ENCODE results near the gene ZNF154. TPM values are rescaled to one million over a fixed set of nuclear protein-coding genes. Genes with fewer than 3 reads are reported as not detected.

ZNF154 gene
- polyA plus RNA-seq (2013, experiment 1 of 2): 6.4 TPM
- polyA plus RNA-seq (2013, experiment 2 of 2): 6.1 TPM

DNA sequence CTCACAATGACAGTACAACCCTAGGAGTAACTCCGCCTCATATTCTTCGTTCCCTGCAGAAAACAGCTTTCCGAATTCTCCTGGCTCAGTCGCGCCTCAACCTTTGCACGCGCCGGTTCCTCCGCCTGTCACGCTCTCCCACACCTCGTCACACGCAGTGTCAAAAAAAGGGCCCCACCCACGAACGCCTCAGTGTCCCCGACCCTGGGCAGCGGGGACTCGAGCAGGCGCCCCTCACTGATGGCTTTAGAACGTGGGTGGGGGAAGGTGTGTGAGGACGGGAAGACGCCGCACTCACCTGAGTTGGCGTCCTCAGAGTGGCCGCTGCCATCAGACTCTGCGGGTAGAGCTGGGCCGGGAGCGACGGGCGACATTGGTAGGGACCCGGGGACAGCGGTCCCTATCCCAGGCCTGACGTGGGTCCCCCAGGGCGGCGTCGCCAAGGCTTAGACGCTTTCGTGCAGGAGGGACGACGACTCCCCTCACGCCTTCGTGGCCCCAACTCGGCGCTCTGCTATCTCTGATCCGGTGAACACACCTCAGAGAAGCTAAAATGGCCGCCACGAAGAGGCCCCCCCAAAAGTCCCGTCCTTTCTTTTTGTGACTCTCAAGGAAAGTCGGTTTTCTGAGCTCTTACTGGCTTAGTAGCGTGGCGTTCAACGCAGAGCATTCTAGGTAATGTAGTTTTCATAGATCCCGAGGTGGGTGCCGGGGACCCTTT, at the start of gene ZNF154:
Gene ZNF154, minus strand, starts transcription at position 564 of the 721 bp plus-strand sequence. Its CDS starts 233 bp downstream, at position 331.
- peak within 1 kb of the TSS; percentile 77 for H4K91ac ChIP-seq (ENCODE audit: low read length)
- 2% methylated on average over 48 of the region's 53 CpGs for WGBS

GRCh38 chr19:57757941-57758340, 48.9 kb upstream of the ZNF154 start:
- H3K4ac ChIP-seq (ENCODE audit: low read depth in 1 of 2, low read length in 2 of 2): no peak overlapping the region
- H3K9ac ChIP-seq (ENCODE audit: low read length): no peak overlapping the region
- H2BK12ac ChIP-seq (ENCODE audit: low read length in 2 of 2): no peak overlapping the region
- H3K4me2 ChIP-seq (ENCODE audit: low read length, poor library complexity, severe bottlenecking): no peak overlapping the region
- H3K79me1 ChIP-seq (replicated peaks; ENCODE audit: low read length, poor library complexity, severe bottlenecking): peaks cover 38% of the 10 kb centered on the region
- no CpG with 5 or more reads among the region's 2 CpGs for WGBS
- no peak overlapping the region for H4K8ac ChIP-seq (ENCODE audit: low read length)
- no peak overlapping the region for H2AFZ ChIP-seq (ENCODE audit: low read depth, low read length)
- H4K91ac ChIP-seq (ENCODE audit: low read length): no peak overlapping the region
- H3K36me3 ChIP-seq (ENCODE audit: control insufficient read depth in 1 of 2, insufficient read depth in 2 of 2, low read depth in 1 of 2, low read length in 2 of 2): peaks cover 37 to 92% of the 10 kb centered on the region in 2 experiments
- H3K4me1 ChIP-seq (ENCODE audit: control insufficient read depth, insufficient read depth, low read depth, low read length): no peaks in the 10 kb centered on the region
- H3K23ac ChIP-seq (ENCODE audit: low read length in 2 of 2): no peak overlapping the region
- peaks cover 41% of the 10 kb centered on the region for H3K9me3 ChIP-seq (ENCODE audit: control insufficient read depth, low read length)
- no peak overlapping the region for H2BK5ac ChIP-seq (ENCODE audit: low read depth, low read length, poor library complexity, severe bottlenecking)
- no peak overlapping the region for H3K18ac ChIP-seq (ENCODE audit: low read depth in 1 of 2, low read length in 2 of 2)
- H3K4me3 ChIP-seq (ENCODE audit: insufficient read depth in 1 of 2, low read depth in 1 of 2, low read length in 2 of 2): no peak overlapping the region
- no peak overlapping the region for H2AK5ac ChIP-seq (ENCODE audit: low read length, severe bottlenecking)
- H3K14ac ChIP-seq (ENCODE audit: low read length in 2 of 2): no peak overlapping the region
- no peak overlapping the region for H3K27ac ChIP-seq (ENCODE audit: low read length, poor library complexity, severe bottlenecking)
- no peak overlapping the region for H2BK120ac ChIP-seq (ENCODE audit: low read depth, low read length)
- DNase-seq: no peak
- no peak overlapping the region for H2BK15ac ChIP-seq (ENCODE audit: low read depth, poor library complexity, severe bottlenecking)
- no peaks in the 10 kb centered on the region for H3K27me3 ChIP-seq (ENCODE audit: control insufficient read depth in 1 of 2, insufficient read depth in 1 of 2, low read length in 2 of 2)

More for the DNA sequence above, at the start of gene ZNF154:
- Histone ChIP-seq H3K27me3 (ENCODE audit: control insufficient read depth in 1 of 2, insufficient read depth in 1 of 2, low read length in 2 of 2) (no peaks in the 10 kb centered on the region), H3K23ac (ENCODE audit: low read length in 2 of 2) (peak within 1 kb of the TSS in 1 of 2 experiments; percentile 97), H2BK12ac (ENCODE audit: low read length in 2 of 2) (peak within 1 kb of the TSS in 1 of 2 experiments; percentile 2), H2BK5ac (ENCODE audit: low read depth, low read length, poor library complexity, severe bottlenecking) (no peak within 1 kb of the TSS), H3K9me3 (ENCODE audit: control insufficient read depth, low read length) (peaks cover 22% of the 10 kb centered on the region), H3K4ac (ENCODE audit: low read depth in 1 of 2, low read length in 2 of 2) (peak within 1 kb of the TSS; percentile 82 to 99), H2AK5ac (ENCODE audit: low read length, severe bottlenecking) (no peak within 1 kb of the TSS), H3K4me1 (ENCODE audit: control insufficient read depth, insufficient read depth, low read depth, low read length) (peaks cover 5% of the 10 kb centered on the region), H3K18ac (ENCODE audit: low read depth in 1 of 2, low read length in 2 of 2) (peak within 1 kb of the TSS; percentile 23 to 100), H2BK120ac (ENCODE audit: low read depth, low read length) (no peak within 1 kb of the TSS), H3K9ac (ENCODE audit: low read length) (peak within 1 kb of the TSS; percentile 92), H2BK15ac (ENCODE audit: low read depth, poor library complexity, severe bottlenecking) (no peak within 1 kb of the TSS), H3K4me3 (ENCODE audit: insufficient read depth in 1 of 2, low read depth in 1 of 2, low read length in 2 of 2) (peak within 1 kb of the TSS; percentile 69 to 83), H3K14ac (ENCODE audit: low read length in 2 of 2) (peak within 1 kb of the TSS in 1 of 2 experiments; percentile 57), H3K36me3 (ENCODE audit: control insufficient read depth in 1 of 2, insufficient read depth in 2 of 2, low read depth in 1 of 2, low read length in 2 of 2) (peaks cover 11 to 27% of the 10 kb centered on the region in 2 experiments), H3K79me1 (replicated peaks; ENCODE audit: low read length, poor library complexity, severe bottlenecking) (peaks cover 28% of the 10 kb centered on the region), H2AFZ (ENCODE audit: low read depth, low read length) (peak within 1 kb of the TSS; percentile 83), H3K4me2 (ENCODE audit: low read length, poor library complexity, severe bottlenecking) (peak within 1 kb of the TSS; percentile 65), H3K27ac (ENCODE audit: low read length, poor library complexity, severe bottlenecking) (peak within 1 kb of the TSS; percentile 70), H4K8ac (ENCODE audit: low read length) (peak within 1 kb of the TSS; percentile 74)
- DNase-seq: peak; percentile 86

DNA sequence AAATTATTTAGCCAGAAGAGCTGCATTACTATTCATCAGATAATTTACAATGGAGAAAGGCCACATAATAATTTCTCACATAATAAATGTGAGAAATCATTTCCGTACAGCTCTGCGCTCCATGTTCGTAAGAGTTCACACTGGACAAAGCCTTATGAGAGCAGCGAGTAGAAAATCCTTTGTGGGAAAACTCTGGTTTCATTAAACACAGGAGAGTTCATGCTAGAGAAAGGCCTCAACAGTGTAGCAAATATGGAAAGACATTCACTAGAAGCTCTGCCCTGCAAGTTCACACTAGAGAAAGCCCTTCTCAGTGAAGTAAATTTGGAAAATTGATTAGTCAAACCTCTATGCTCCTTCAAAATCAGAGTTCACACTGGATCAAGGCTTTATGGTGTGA, 46.0 kb upstream of the ZNF154 start:
- peaks cover 46% of the 10 kb centered on the region for H3K79me1 ChIP-seq (replicated peaks; ENCODE audit: low read length, poor library complexity, severe bottlenecking)
- H3K4me2 ChIP-seq (ENCODE audit: low read length, poor library complexity, severe bottlenecking): no peak overlapping the region
- 97% methylated on average over 4 of the region's 4 CpGs for WGBS
- peaks cover 59 to 98% of the 10 kb centered on the region in 2 experiments for H3K36me3 ChIP-seq (ENCODE audit: control insufficient read depth in 1 of 2, insufficient read depth in 2 of 2, low read depth in 1 of 2, low read length in 2 of 2)
- H3K14ac ChIP-seq (ENCODE audit: low read length in 2 of 2): no peak overlapping the region
- no peak overlapping the region for H4K91ac ChIP-seq (ENCODE audit: low read length)
- H4K8ac ChIP-seq (ENCODE audit: low read length): no peak overlapping the region
- no peak overlapping the region for H3K4ac ChIP-seq (ENCODE audit: low read depth in 1 of 2, low read length in 2 of 2)
- peak overlapping the region in 1 of 2 experiments; percentile 47 for H3K4me3 ChIP-seq (ENCODE audit: insufficient read depth in 1 of 2, low read depth in 1 of 2, low read length in 2 of 2)
- peaks cover 2% of the 10 kb centered on the region for H3K4me1 ChIP-seq (ENCODE audit: control insufficient read depth, insufficient read depth, low read depth, low read length)
- no peak overlapping the region for H2BK5ac ChIP-seq (ENCODE audit: low read depth, low read length, poor library complexity, severe bottlenecking)
- peaks cover 66% of the 10 kb centered on the region for H3K9me3 ChIP-seq (ENCODE audit: control insufficient read depth, low read length)
- no peaks in the 10 kb centered on the region for H3K27me3 ChIP-seq (ENCODE audit: control insufficient read depth in 1 of 2, insufficient read depth in 1 of 2, low read length in 2 of 2)
- H3K23ac ChIP-seq (ENCODE audit: low read length in 2 of 2): no peak overlapping the region
- no peak overlapping the region for H2AFZ ChIP-seq (ENCODE audit: low read depth, low read length)
- H3K18ac ChIP-seq (ENCODE audit: low read depth in 1 of 2, low read length in 2 of 2): no peak overlapping the region
- no peak overlapping the region for H2AK5ac ChIP-seq (ENCODE audit: low read length, severe bottlenecking)
- H3K27ac ChIP-seq (ENCODE audit: low read length, poor library complexity, severe bottlenecking): no peak overlapping the region
- H2BK120ac ChIP-seq (ENCODE audit: low read depth, low read length): no peak overlapping the region
- DNase-seq: no peak
- no peak overlapping the region for H2BK15ac ChIP-seq (ENCODE audit: low read depth, poor library complexity, severe bottlenecking)
- no peak overlapping the region for H3K9ac ChIP-seq (ENCODE audit: low read length)
- H2BK12ac ChIP-seq (ENCODE audit: low read length in 2 of 2): no peak overlapping the region

- DNase-seq: no peak
- Histone ChIP-seq H2BK5ac (ENCODE audit: low read depth, low read length, poor library complexity, severe bottlenecking) (no peak overlapping the region), H3K4ac (ENCODE audit: low read depth in 1 of 2, low read length in 2 of 2) (no peak overlapping the region), H3K27ac (ENCODE audit: low read length, poor library complexity, severe bottlenecking) (no peak overlapping the region), H2AFZ (ENCODE audit: low read depth, low read length) (no peak overlapping the region), H3K14ac (ENCODE audit: low read length in 2 of 2) (no peak overlapping the region), H4K8ac (ENCODE audit: low read length) (no peak overlapping the region), H3K36me3 (ENCODE audit: control insufficient read depth in 1 of 2, insufficient read depth in 2 of 2, low read depth in 1 of 2, low read length in 2 of 2) (peaks cover 53 to 98% of the 10 kb centered on the region in 2 experiments), H2AK5ac (ENCODE audit: low read length, severe bottlenecking) (no peak overlapping the region), H3K27me3 (ENCODE audit: control insufficient read depth in 1 of 2, insufficient read depth in 1 of 2, low read length in 2 of 2) (no peaks in the 10 kb centered on the region), H3K23ac (ENCODE audit: low read length in 2 of 2) (no peak overlapping the region), H3K9ac (ENCODE audit: low read length) (no peak overlapping the region), H3K4me3 (ENCODE audit: insufficient read depth in 1 of 2, low read depth in 1 of 2, low read length in 2 of 2) (peak overlapping the region in 1 of 2 experiments; percentile 47), H2BK12ac (ENCODE audit: low read length in 2 of 2) (no peak overlapping the region), H2BK15ac (ENCODE audit: low read depth, poor library complexity, severe bottlenecking) (no peak overlapping the region), H3K18ac (ENCODE audit: low read depth in 1 of 2, low read length in 2 of 2) (no peak overlapping the region), H4K91ac (ENCODE audit: low read length) (no peak overlapping the region), H3K4me1 (ENCODE audit: control insufficient read depth, insufficient read depth, low read depth, low read length) (peaks cover 2% of the 10 kb centered on the region), H3K79me1 (replicated peaks; ENCODE audit: low read length, poor library complexity, severe bottlenecking) (peaks cover 41% of the 10 kb centered on the region), H3K9me3 (ENCODE audit: control insufficient read depth, low read length) (peaks cover 72% of the 10 kb centered on the region), H2BK120ac (ENCODE audit: low read depth, low read length) (no peak overlapping the region), H3K4me2 (ENCODE audit: low read length, poor library complexity, severe bottlenecking) (no peak overlapping the region)
- 98% methylated on average over 10 of the region's 10 CpGs for WGBS
Measured at GRCh38 chr19:57754091-57754673, 45.2 kb upstream of the ZNF154 start.
